Psoas muscle (tissue), 8 donors: ENCODE measurements around the gene PMIS2. TPM values are rescaled to one million over a fixed set of nuclear protein-coding genes. Genes with fewer than 3 reads are reported as not detected.

Experiments
- ATAC-seq, 4 donors: fragments of 200-7000 bp; cut with Tn5 transposase; one replicate each; pipeline ENCODE4 v1.9.1; 2020; ENCODE audit warnings: moderate library complexity in 3 of 4, mild to moderate bottlenecking in 2 of 4
- DNase-seq, 2 donors: peaks; one replicate each; pipeline ENCODE4 v3.0.0-alpha.2; 2020
- H3K27ac ChIP-seq: fragments of 200-600 bp; one replicate; pipeline ENCODE4 v1.8.0; 2022
- H3K27me3 ChIP-seq, 3 donors: fragments of 200-600 bp in 1 of 3; one replicate each; pipeline versions ENCODE4 v1.6.1 to v1.8.0; 2013 to 2022; ENCODE audit warnings: low read length in 2 of 3, mild to moderate bottlenecking in 2 of 3, moderate library complexity in 1 of 3; ENCODE audit not compliant: insufficient read depth in 3 of 3
- H3K36me3 ChIP-seq, 2 donors: fragments of 200-600 bp in 1 of 2; one replicate each; pipeline versions ENCODE4 v1.6.1 to v1.8.0; 2013 to 2022; ENCODE audit warnings: low read depth in 1 of 2, mild to moderate bottlenecking in 1 of 2, moderate library complexity in 1 of 2; ENCODE audit not compliant: insufficient read depth in 1 of 2
- H3K4me1 ChIP-seq: fragments of 200-600 bp; one replicate; pipeline ENCODE4 v1.8.0; 2022
- H3K4me3 ChIP-seq: fragments of 200-600 bp; one replicate; pipeline ENCODE4 v1.8.0; 2022; ENCODE audit warnings: mild to moderate bottlenecking
- H3K9me3 ChIP-seq: fragments of 200-600 bp; one replicate; pipeline ENCODE4 v1.8.0; 2022
- CTCF ChIP-seq: fragments of 200-600 bp; IDR thresholded peaks from one replicate; pipeline ENCODE4 v1.8.0; 2022; ENCODE audit warnings: antibody characterized with exemption
- WGBS, 3 donors: extraction: QIAGEN DNeasy Blood & Tissue Kit; methylation state at CpG; one replicate each; pipeline versions ENCODE4 v1.1.6 to v1.1.7; 2013; 5-methylcytosine and 5-hydroxymethylcytosine counted together
- intact Hi-C, 2 donors: fragments of 100-400 bp; cut with DNase I; formaldehyde crosslinking; loops; one replicate each; pipeline versions ENCODE4 v1.11.0 to v1.14.2; 2022
- polyA plus RNA-seq, 3 donors: library from polyadenylated mRNA; stranded (reverse); fragments of 200-250 nt; gene quantifications; one replicate each; pipeline ENCODE4 v1.2.3, GENCODE V29; 2013
- total RNA-seq, 4 donors: library from RNA; stranded (reverse); fragmentation: NEBNext Ultra II Directional in 2 of 4; extraction: Animal tissue kit (Norgen Biotek cat#: 25700) in 2 of 4; gene quantifications; one replicate each; pipeline versions ENCODE4 v1.2.1 to v1.2.4, GENCODE V29; 2021 to 2023
- donor health status: healthy with polysubstance abuse.
- donor health status: DM: no; HTN: no; CAD: no; lungs with moderate emphysema.
- donor health status: Bipolar disorder and iron deficiency.
- donor health status: healthy.
- donor health status: DM: yes; HTN: yes; CAD: no.
- donor health status: DM: no; HTN: no; CAD: no.
- donor health status: DM: no; HTN: no; CAD: no.
- donor health status: DM: yes; HTN: yes; CAD: no.

PMIS2 gene
- total and polyA plus RNA-seq, 7 donors: not detected

DNA sequence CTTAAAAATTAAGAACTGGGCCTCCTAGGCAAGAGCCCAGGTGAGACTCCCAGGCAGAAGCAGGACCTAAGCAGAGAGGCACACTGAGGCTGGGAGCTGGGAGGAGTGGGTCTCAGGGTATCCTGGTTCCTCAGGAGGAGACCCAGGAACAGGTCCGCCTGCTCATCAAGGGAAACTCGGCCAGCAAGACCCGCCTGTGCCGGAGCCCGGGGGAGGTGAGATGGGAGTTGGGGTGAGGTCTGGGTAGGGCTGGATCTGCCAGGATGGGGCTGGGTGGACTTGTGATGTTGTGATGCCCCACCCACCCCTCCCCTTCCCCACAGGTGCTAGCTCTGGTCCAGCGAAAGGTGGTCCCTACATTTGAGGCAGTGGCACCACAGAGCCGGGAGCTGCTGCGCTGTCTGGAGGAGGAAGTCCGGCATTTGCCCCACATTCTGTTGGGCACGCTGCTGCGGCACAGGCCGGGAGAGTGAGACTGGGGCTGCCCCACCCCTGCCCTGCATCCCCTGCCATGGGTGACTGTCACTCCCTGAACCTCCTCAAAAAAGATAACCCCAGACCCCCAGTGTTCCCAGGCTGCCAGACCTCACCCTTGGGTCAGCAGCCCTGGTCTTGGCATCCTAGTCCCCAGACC is 33.4 kb downstream of the PMIS2 start:
- DNase-seq: no peak
- 94 to 99% (median 96%) methylated on average over 7 to 12 of the region's 12 CpGs for WGBS, 3 donors
- intact Hi-C loops: no loop called here
- Histone ChIP-seq H3K4me3 (no peak overlapping the region), H3K27ac (no peak overlapping the region), H3K27me3 (no peaks in the 10 kb centered on the region), H3K4me1 (no peaks in the 10 kb centered on the region), H3K36me3 (peaks cover 0 to 25% of the 10 kb centered on the region in 2 donors), H3K9me3 (no peaks in the 10 kb centered on the region)
- TF ChIP-seq CTCF: no peak
- no peak for ATAC-seq

GRCh38 chr19:35620001-35620400 is 34.0 kb downstream of the PMIS2 start:
- no peak for DNase-seq
- no peaks in the 10 kb centered on the region for H3K4me1 ChIP-seq
- WGBS, 3 donors: 89 to 93% (median 90%) methylated on average over 17 of the region's 17 CpGs
- ATAC-seq: no peak
- no peak overlapping the region for H3K4me3 ChIP-seq
- no peak overlapping the region for H3K27ac ChIP-seq
- peaks cover 0 to 25% of the 10 kb centered on the region in 2 donors for H3K36me3 ChIP-seq
- intact Hi-C loops: no loop called here
- no peaks in the 10 kb centered on the region for H3K27me3 ChIP-seq
- TF ChIP-seq CTCF: no peak
- no peaks in the 10 kb centered on the region for H3K9me3 ChIP-seq

DNA sequence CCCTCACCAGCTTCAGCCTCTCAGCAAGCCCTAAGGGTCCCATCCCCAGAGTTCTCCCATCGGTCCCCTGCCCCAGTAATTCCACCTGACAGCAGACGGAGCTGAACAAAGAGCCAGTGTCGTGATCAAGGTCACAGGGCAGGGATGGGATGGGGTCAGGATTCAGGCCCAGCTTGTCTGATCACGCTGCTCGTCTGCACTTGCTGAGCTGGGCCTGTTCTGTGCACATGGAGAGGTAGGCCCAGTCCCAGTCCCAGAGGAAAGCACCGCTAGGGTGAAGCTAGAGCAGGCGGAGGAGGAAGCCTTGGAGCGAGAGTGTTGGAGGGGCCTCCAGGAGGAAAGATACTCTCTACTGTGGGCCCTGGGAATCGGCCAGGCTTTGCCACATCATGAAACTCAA is 35.7 kb downstream of the PMIS2 start:
- Histone ChIP-seq H3K9me3 (no peaks in the 10 kb centered on the region), H3K27me3 (no peaks in the 10 kb centered on the region), H3K36me3 (peaks cover 0 to 16% of the 10 kb centered on the region in 2 donors), H3K4me1 (no peaks in the 10 kb centered on the region), H3K4me3 (no peak overlapping the region), H3K27ac (no peak overlapping the region)
- intact Hi-C loops: no loop called here
- ATAC-seq (no peak), DNase-seq (no peak)
- TF ChIP-seq CTCF: no peak
- 92 to 95% (median 94%) methylated on average over 9 of the region's 9 CpGs for WGBS, 3 donors

DNA sequence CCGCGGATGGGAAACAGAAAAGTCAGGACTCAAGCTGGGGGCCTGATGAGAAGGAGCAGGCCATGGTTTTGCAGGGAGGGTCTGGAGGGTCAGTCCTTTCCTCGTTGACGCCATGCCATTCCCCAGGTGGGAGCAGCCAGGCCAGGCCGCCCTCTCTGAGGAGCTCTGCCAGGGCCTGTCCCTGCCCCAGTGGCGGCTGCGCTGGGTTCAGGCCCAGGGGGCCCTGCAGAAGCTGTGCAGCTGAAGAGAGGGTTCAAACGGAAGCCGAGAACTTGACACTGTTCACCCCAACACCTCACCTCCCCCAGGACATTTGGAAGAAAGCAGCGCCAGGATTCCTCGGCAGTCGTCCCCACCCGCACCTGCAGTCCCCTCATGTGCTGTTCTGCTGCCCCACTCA is 36.8 kb downstream of the PMIS2 start:
- 86 to 94% (median 90%) methylated on average over 10 to 13 of the region's 13 CpGs for WGBS, 3 donors
- no peaks in the 10 kb centered on the region for H3K4me1 ChIP-seq
- no peak for ATAC-seq
- no peaks in the 10 kb centered on the region for H3K9me3 ChIP-seq
- no peak for DNase-seq
- no peaks in the 10 kb centered on the region for H3K27me3 ChIP-seq
- H3K4me3 ChIP-seq: no peak overlapping the region
- intact Hi-C loops: no loop called here
- H3K36me3 ChIP-seq: peaks cover 0 to 9% of the 10 kb centered on the region in 2 donors
- TF ChIP-seq CTCF: no peak
- H3K27ac ChIP-seq: no peak overlapping the region
